ENCODE data around the gene SNAP91. TPM values are rescaled to one million over a fixed set of nuclear protein-coding genes. Genes with fewer than 3 reads are reported as not detected.
"Not testable (repeated sequence)": the region's sequence is repeated elsewhere in the genome, so short reads cannot be mapped to it uniquely, and the experiment has no call there.

The SNAP91 gene
- total RNA-seq, 1 experiment from 2014 or later, result 0.45 TPM

GRCh38 chr6:83601119-83601518 is 107.8 kb downstream of the SNAP91 start:
- no peak overlapping the region for H3K4me3 ChIP-seq (ENCODE audit: insufficient read depth, low read depth, low read length)
- no peak for DNase-seq
- H3K27me3 ChIP-seq (ENCODE audit: control insufficient read depth, insufficient read depth, low read length), result no peaks in the 10 kb centered on the region
- no peaks in the 10 kb centered on the region for H3K36me3 ChIP-seq (replicated peaks; ENCODE audit: control insufficient read depth, insufficient read depth, low read length)

- no peak for DNase-seq
- Histone ChIP-seq H3K36me3 (replicated peaks; ENCODE audit: control insufficient read depth, insufficient read depth, low read length) (no peaks in the 10 kb centered on the region), H3K27me3 (ENCODE audit: control insufficient read depth, insufficient read depth, low read length) (no peaks in the 10 kb centered on the region), H3K4me3 (ENCODE audit: insufficient read depth, low read depth, low read length) (no peak overlapping the region)
Measured at GRCh38 chr6:83600459-83600858, 108.4 kb downstream of the SNAP91 start.

GRCh38 chr6:83597511-83597910 is 111.4 kb downstream of the SNAP91 start:
- DNase-seq, result no peak
- Histone ChIP-seq H3K4me3 (ENCODE audit: insufficient read depth, low read depth, low read length) (no peak overlapping the region), H3K36me3 (replicated peaks; ENCODE audit: control insufficient read depth, insufficient read depth, low read length) (no peaks in the 10 kb centered on the region), H3K27me3 (ENCODE audit: control insufficient read depth, insufficient read depth, low read length) (no peaks in the 10 kb centered on the region)

- Histone ChIP-seq H3K36me3 (replicated peaks; ENCODE audit: control insufficient read depth, insufficient read depth, low read length) (no peaks in the 10 kb centered on the region), H3K27me3 (ENCODE audit: control insufficient read depth, insufficient read depth, low read length) (no peaks in the 10 kb centered on the region), H3K4me3 (ENCODE audit: insufficient read depth, low read depth, low read length) (no peak overlapping the region)
- no peak for DNase-seq
Measured at GRCh38 chr6:83597051-83597450, 111.8 kb downstream of the SNAP91 start.

- no peak for DNase-seq
- H3K27me3 ChIP-seq (ENCODE audit: control insufficient read depth, insufficient read depth, low read length), result no peaks in the 10 kb centered on the region
- no peak overlapping the region for H3K4me3 ChIP-seq (ENCODE audit: insufficient read depth, low read depth, low read length)
- H3K36me3 ChIP-seq (replicated peaks; ENCODE audit: control insufficient read depth, insufficient read depth, low read length), result no peaks in the 10 kb centered on the region
Measured at GRCh38 chr6:83594941-83595340, 114.0 kb downstream of the SNAP91 start.

GRCh38 chr6:83593395-83593785 is 115.5 kb downstream of the SNAP91 start:
- no peaks in the 10 kb centered on the region for H3K27me3 ChIP-seq (ENCODE audit: control insufficient read depth, insufficient read depth, low read length)
- no peak overlapping the region for H3K4me3 ChIP-seq (ENCODE audit: insufficient read depth, low read depth, low read length)
- DNase-seq, result no peak
- H3K36me3 ChIP-seq (replicated peaks; ENCODE audit: control insufficient read depth, insufficient read depth, low read length), result no peaks in the 10 kb centered on the region

- no peak overlapping the region for H3K4me3 ChIP-seq (ENCODE audit: insufficient read depth, low read depth, low read length)
- no peaks in the 10 kb centered on the region for H3K27me3 ChIP-seq (ENCODE audit: control insufficient read depth, insufficient read depth, low read length)
- DNase-seq, result peak; percentile 33
- H3K36me3 ChIP-seq (replicated peaks; ENCODE audit: control insufficient read depth, insufficient read depth, low read length), result no peaks in the 10 kb centered on the region
Measured at GRCh38 chr6:83592770-83593394, 116.0 kb downstream of the SNAP91 start.

- Histone ChIP-seq H3K36me3 (replicated peaks; ENCODE audit: control insufficient read depth, insufficient read depth, low read length) (no peaks in the 10 kb centered on the region), H3K4me3 (ENCODE audit: insufficient read depth, low read depth, low read length) (no peak overlapping the region), H3K27me3 (ENCODE audit: control insufficient read depth, insufficient read depth, low read length) (no peaks in the 10 kb centered on the region)
- DNase-seq, result no peak
Measured at GRCh38 chr6:83590416-83590815, 118.5 kb downstream of the SNAP91 start.

- Histone ChIP-seq H3K27me3 (ENCODE audit: control insufficient read depth, insufficient read depth, low read length) (no peaks in the 10 kb centered on the region), H3K36me3 (replicated peaks; ENCODE audit: control insufficient read depth, insufficient read depth, low read length) (no peaks in the 10 kb centered on the region), H3K4me3 (ENCODE audit: insufficient read depth, low read depth, low read length) (no peak overlapping the region)
- no peak for DNase-seq
Measured at GRCh38 chr6:83589076-83589475, 119.8 kb downstream of the SNAP91 start.

GRCh38 chr6:83578057-83578456 is 130.8 kb downstream of the SNAP91 start:
- no peak overlapping the region for H3K4me3 ChIP-seq (ENCODE audit: insufficient read depth, low read depth, low read length)
- H3K27me3 ChIP-seq (ENCODE audit: control insufficient read depth, insufficient read depth, low read length), result no peaks in the 10 kb centered on the region
- H3K36me3 ChIP-seq (replicated peaks; ENCODE audit: control insufficient read depth, insufficient read depth, low read length), result no peaks in the 10 kb centered on the region
- no peak for DNase-seq

- Histone ChIP-seq H3K36me3 (replicated peaks; ENCODE audit: control insufficient read depth, insufficient read depth, low read length) (no peaks in the 10 kb centered on the region), H3K27me3 (ENCODE audit: control insufficient read depth, insufficient read depth, low read length) (no peaks in the 10 kb centered on the region), H3K4me3 (ENCODE audit: insufficient read depth, low read depth, low read length) (no peak overlapping the region)
- no peak for DNase-seq
Measured at GRCh38 chr6:83574783-83575182, 134.1 kb downstream of the SNAP91 start.

- H3K27me3 ChIP-seq (ENCODE audit: control insufficient read depth, insufficient read depth, low read length); H3K4me3 ChIP-seq (ENCODE audit: insufficient read depth, low read depth, low read length); H3K36me3 ChIP-seq (replicated peaks; ENCODE audit: control insufficient read depth, insufficient read depth, low read length); DNase-seq: not testable (repeated sequence)
Measured at GRCh38 chr6:83571663-83572185, 137.2 kb downstream of the SNAP91 start.

GRCh38 chr6:83558975-83559374 is 149.9 kb downstream of the SNAP91 start:
- Histone ChIP-seq H3K27me3 (ENCODE audit: control insufficient read depth, insufficient read depth, low read length) (no peaks in the 10 kb centered on the region), H3K4me3 (ENCODE audit: insufficient read depth, low read depth, low read length) (no peak overlapping the region), H3K36me3 (replicated peaks; ENCODE audit: control insufficient read depth, insufficient read depth, low read length) (no peaks in the 10 kb centered on the region)
- DNase-seq, result no peak

- no peak for DNase-seq
- Histone ChIP-seq H3K36me3 (replicated peaks; ENCODE audit: control insufficient read depth, insufficient read depth, low read length) (no peaks in the 10 kb centered on the region), H3K4me3 (ENCODE audit: insufficient read depth, low read depth, low read length) (no peak overlapping the region), H3K27me3 (ENCODE audit: control insufficient read depth, insufficient read depth, low read length) (no peaks in the 10 kb centered on the region)
Measured at GRCh38 chr6:83556871-83557270, 152.0 kb downstream of the SNAP91 start.

- not testable (repeated sequence) for H3K27me3 ChIP-seq (ENCODE audit: control insufficient read depth, insufficient read depth, low read length); DNase-seq; H3K36me3 ChIP-seq (replicated peaks; ENCODE audit: control insufficient read depth, insufficient read depth, low read length); H3K4me3 ChIP-seq (ENCODE audit: insufficient read depth, low read depth, low read length)
Measured at GRCh38 chr6:83551748-83552147, 157.2 kb downstream of the SNAP91 start.

- not testable (repeated sequence) for DNase-seq; H3K36me3 ChIP-seq (replicated peaks; ENCODE audit: control insufficient read depth, insufficient read depth, low read length); H3K4me3 ChIP-seq (ENCODE audit: insufficient read depth, low read depth, low read length); H3K27me3 ChIP-seq (ENCODE audit: control insufficient read depth, insufficient read depth, low read length)
Measured at GRCh38 chr6:83550482-83550881, 158.4 kb downstream of the SNAP91 start.
